Mucosa of descending colon (tissue), 3 donors: Measurements from ENCODE around the gene SLAIN1. TPM values are rescaled to one million over a fixed set of nuclear protein-coding genes. Genes with fewer than 3 reads are reported as not detected.

Experiments used
- ATAC-seq: fragments of 200-7000 bp; cut with Tn5 transposase; one replicate; pipeline ENCODE4 v1.9.1; 2020; ENCODE audit warnings: mild to moderate bottlenecking, moderate library complexity
- DNase-seq, 3 donors: peaks; one replicate each; pipeline ENCODE4 v3.0.0-alpha.2; 2020
- H3K36me3 ChIP-seq: fragments of 200-600 bp; one replicate; pipeline ENCODE4 v1.8.0; 2021; ENCODE audit warnings: low read depth, mild to moderate bottlenecking
- H3K4me1 ChIP-seq: fragments of 200-600 bp; one replicate; pipeline ENCODE4 v1.8.0; 2021; ENCODE audit warnings: low read depth, mild to moderate bottlenecking
- H3K4me3 ChIP-seq: fragments of 200-600 bp; one replicate; pipeline ENCODE4 v1.8.0; 2021; ENCODE audit warnings: mild to moderate bottlenecking
- H3K9me3 ChIP-seq: fragments of 200-600 bp; one replicate; pipeline ENCODE4 v1.8.0; 2021; ENCODE audit warnings: mild to moderate bottlenecking
- intact Hi-C, 2 donors: fragments of 100-400 bp; cut with DNase I in 1 of 2; cut with micrococcal nuclease in 1 of 2; formaldehyde crosslinking; loops; one replicate each; pipeline versions ENCODE4 v1.11.0 to v1.11.1; 2022; cut with DNase I, micrococcal nuclease
- total RNA-seq, 3 donors: library from RNA; stranded (reverse); fragmentation: NEBNext Ultra II Directional in 2 of 3; extraction: Animal tissue kit (Norgen Biotek cat#: 25700) in 2 of 3; gene quantifications; one replicate each; pipeline versions ENCODE4 v1.2.1 to v1.2.4, GENCODE V29; 2021 to 2023
- TF ChIP-seq, protein P1 (sequence below): fragments of 200-600 bp; IDR thresholded peaks from one replicate; pipeline ENCODE4 v1.8.0; 2022; ENCODE audit warnings: antibody characterized with exemption, mild to moderate bottlenecking
- donor health status: DM: no; HTN: no; CAD: no; lungs with moderate emphysema.
- donor health status: DM: no; HTN: no; CAD: no.
- donor health status: DM: no; HTN: yes; CAD: no.

The SLAIN1 gene
- total RNA-seq, 3 donors from 2014 or later, result 1.6 to 10.3 (median 2.9) TPM

DNA sequence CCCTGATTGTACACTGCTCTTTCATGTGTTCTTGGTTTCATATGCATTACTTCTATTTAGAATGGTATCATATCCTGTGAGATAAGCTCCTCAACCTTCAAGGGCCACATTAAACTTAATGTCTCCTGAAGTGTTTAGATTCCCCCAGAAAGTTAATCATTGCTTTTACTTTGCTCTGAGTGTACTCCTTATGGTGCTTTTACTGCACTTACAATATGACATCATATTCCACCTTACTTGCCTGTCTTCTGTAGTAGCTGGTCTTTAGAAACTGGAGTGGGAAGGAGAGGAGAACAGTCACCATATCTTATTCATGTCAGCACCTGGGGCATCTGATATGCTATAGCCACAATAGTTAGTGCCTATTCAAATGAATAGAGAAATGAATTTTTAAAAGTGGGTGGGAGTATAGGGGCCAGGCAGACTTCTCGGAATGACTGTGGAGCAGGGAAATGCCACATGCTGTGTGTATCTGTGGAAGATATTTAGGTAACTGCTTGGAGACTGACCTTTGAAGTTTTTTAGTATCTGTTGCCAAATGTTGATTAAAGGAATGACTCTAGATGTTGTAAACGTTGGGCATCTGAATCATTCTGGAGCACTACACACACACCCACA is 40.2 kb downstream of the SLAIN1 start:
- intact Hi-C loops, result no loop called here
- Histone ChIP-seq H3K4me3 (no peak overlapping the region), H3K9me3 (no peaks in the 10 kb centered on the region), H3K36me3 (no peaks in the 10 kb centered on the region), H3K4me1 (no peaks in the 10 kb centered on the region)
- TF ChIP-seq, protein P1, sequence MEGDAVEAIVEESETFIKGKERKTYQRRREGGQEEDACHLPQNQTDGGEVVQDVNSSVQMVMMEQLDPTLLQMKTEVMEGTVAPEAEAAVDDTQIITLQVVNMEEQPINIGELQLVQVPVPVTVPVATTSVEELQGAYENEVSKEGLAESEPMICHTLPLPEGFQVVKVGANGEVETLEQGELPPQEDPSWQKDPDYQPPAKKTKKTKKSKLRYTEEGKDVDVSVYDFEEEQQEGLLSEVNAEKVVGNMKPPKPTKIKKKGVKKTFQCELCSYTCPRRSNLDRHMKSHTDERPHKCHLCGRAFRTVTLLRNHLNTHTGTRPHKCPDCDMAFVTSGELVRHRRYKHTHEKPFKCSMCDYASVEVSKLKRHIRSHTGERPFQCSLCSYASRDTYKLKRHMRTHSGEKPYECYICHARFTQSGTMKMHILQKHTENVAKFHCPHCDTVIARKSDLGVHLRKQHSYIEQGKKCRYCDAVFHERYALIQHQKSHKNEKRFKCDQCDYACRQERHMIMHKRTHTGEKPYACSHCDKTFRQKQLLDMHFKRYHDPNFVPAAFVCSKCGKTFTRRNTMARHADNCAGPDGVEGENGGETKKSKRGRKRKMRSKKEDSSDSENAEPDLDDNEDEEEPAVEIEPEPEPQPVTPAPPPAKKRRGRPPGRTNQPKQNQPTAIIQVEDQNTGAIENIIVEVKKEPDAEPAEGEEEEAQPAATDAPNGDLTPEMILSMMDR, result no peak
- ATAC-seq (no peak), DNase-seq (no peak)

DNA sequence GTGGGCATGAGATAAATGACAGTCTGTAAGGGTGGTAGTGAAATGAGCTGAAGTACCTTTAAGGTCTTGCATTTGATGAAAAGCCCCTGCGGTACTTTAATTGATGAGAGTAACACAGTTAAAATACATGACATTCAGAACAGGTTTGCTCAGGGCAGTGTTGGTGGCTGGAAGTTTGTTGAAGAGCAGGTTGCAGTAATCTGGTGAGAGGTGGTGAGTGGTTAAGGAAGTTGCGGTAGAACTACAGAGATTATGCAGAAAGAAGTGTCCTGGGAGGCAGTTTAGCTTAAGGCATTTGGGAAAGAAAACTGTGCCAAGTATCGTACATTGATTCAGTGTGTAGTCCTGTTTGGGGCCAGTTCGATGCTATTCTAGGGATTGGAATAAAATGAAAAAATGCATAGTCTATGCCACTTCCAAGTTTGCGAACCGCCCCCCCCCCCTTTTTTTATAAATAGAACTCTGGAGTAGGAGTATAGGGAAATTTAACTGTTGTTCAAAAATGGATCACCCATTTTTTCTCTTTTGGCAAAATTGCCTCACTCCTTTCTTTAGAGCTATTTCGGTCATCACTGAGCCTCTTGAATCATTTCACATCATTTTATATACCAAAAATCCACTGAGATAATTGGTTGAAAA is 42.7 kb downstream of the SLAIN1 start:
- Histone ChIP-seq H3K4me3 (no peak overlapping the region), H3K36me3 (no peaks in the 10 kb centered on the region), H3K4me1 (no peaks in the 10 kb centered on the region), H3K9me3 (no peaks in the 10 kb centered on the region)
- DNase-seq (no peak), ATAC-seq (no peak)
- TF ChIP-seq, protein P1, result no peak
- intact Hi-C loops, result no loop called here

DNA sequence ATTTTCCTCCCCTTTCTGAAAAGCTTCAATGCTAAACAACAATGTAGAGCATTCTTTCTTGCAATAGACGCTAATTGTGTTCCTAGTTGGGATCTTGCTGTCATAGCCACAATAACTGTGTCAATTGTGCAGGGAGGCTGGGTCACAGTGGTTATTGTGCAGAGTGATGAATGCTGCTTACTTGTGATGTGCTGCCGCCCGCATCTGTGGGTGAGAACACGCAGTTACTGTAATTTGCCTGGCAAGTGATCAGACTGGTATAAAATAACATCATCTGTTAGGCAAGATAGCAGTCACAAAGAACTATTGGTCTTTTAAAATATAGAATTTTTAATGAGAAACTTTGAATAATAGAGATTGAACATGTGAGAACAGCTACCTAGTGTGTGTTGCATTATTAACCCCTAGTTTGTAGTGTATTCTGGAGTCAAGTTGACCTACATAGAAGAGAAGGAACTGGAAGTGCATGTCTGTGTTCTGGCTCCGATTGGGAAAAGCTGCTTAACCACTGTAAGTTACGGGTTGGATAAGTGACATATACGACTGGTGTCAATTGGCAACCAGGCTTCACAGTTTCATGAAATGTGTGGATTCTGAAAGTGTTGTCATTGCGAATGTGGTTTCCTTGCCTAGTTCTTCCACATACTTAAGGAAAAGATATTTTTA is 43.6 kb downstream of the SLAIN1 start:
- no peak overlapping the region for H3K4me3 ChIP-seq
- H3K4me1 ChIP-seq, result no peaks in the 10 kb centered on the region
- ATAC-seq, result no peak
- no peaks in the 10 kb centered on the region for H3K36me3 ChIP-seq
- intact Hi-C loops, result no loop called here
- no peak for DNase-seq
- no peaks in the 10 kb centered on the region for H3K9me3 ChIP-seq
- TF ChIP-seq, protein P1, result no peak

DNA sequence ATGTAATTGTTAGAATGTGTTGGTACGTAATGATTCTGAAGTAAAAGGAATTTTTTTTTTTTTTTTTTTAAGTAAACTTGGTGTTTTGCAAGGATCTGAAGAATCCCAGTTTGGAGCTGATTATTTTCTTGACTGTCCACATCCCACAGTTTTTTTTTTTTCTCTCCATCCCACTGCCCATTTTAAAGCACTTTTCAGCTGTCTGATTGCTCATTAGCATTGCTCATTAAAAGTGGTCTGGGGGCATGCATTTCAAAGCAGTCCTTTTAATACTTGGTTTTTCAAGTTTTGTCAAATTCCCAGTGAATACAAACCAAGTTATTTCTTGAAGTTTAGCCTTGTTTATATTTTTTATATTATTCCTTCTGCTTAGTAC is 44.1 kb downstream of the SLAIN1 start:
- Histone ChIP-seq H3K4me1 (no peaks in the 10 kb centered on the region), H3K4me3 (no peak overlapping the region), H3K36me3 (no peaks in the 10 kb centered on the region), H3K9me3 (no peaks in the 10 kb centered on the region)
- ATAC-seq, result no peak
- intact Hi-C loops, result no loop called here
- TF ChIP-seq, protein P1, result no peak
- DNase-seq, result no peak

DNA sequence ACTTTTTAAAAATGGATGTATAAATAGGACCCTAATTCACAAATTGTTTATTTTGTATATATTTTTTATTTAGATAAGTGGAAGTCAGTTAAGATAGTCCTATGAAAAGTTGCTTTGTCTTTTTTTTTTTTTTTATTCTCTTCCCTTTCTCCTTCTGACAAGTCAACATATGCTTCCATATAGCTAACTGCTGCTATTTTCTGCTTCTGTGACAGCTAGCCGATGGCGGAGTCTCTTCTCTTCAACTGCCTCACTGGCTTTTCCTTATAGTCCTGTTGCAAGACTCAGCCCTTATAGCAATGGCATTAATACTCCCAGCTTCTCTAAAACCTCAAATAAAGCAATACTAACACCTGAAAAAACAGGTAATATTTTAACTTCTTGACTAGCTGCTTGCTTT is 45.3 kb downstream of the SLAIN1 start:
- no peak overlapping the region for H3K4me3 ChIP-seq
- H3K4me1 ChIP-seq, result no peaks in the 10 kb centered on the region
- no peaks in the 10 kb centered on the region for H3K9me3 ChIP-seq
- H3K36me3 ChIP-seq, result no peaks in the 10 kb centered on the region
- TF ChIP-seq, protein P1, result no peak
- intact Hi-C loops, result no loop called here
- DNase-seq (no peak), ATAC-seq (no peak)
